ENCODE results near the gene P2RY8.

P2RY8 gene, protein sequence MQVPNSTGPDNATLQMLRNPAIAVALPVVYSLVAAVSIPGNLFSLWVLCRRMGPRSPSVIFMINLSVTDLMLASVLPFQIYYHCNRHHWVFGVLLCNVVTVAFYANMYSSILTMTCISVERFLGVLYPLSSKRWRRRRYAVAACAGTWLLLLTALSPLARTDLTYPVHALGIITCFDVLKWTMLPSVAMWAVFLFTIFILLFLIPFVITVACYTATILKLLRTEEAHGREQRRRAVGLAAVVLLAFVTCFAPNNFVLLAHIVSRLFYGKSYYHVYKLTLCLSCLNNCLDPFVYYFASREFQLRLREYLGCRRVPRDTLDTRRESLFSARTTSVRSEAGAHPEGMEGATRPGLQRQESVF

GRCh38 chrX:1537031-1537715, at the start of gene P2RY8:
P2RY8 (minus strand) TSS chrX:1537185; CDS start chrX:1466558, 70,627 bp downstream.
- H3K27ac ChIP-seq: no peak within 1 kb of the TSS
- no peak for DNase-seq (ENCODE audit: low spot score)
- TF ChIP-seq, protein P1, sequence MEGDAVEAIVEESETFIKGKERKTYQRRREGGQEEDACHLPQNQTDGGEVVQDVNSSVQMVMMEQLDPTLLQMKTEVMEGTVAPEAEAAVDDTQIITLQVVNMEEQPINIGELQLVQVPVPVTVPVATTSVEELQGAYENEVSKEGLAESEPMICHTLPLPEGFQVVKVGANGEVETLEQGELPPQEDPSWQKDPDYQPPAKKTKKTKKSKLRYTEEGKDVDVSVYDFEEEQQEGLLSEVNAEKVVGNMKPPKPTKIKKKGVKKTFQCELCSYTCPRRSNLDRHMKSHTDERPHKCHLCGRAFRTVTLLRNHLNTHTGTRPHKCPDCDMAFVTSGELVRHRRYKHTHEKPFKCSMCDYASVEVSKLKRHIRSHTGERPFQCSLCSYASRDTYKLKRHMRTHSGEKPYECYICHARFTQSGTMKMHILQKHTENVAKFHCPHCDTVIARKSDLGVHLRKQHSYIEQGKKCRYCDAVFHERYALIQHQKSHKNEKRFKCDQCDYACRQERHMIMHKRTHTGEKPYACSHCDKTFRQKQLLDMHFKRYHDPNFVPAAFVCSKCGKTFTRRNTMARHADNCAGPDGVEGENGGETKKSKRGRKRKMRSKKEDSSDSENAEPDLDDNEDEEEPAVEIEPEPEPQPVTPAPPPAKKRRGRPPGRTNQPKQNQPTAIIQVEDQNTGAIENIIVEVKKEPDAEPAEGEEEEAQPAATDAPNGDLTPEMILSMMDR (conservative IDR thresholded peaks at IDR 0.05; ENCODE audit: low read depth): no peak
- POLR2A ChIA-PET (ENCODE audit: low non-redundant PET): no interaction called here
- CTCF ChIA-PET: no interaction called here

DNA sequence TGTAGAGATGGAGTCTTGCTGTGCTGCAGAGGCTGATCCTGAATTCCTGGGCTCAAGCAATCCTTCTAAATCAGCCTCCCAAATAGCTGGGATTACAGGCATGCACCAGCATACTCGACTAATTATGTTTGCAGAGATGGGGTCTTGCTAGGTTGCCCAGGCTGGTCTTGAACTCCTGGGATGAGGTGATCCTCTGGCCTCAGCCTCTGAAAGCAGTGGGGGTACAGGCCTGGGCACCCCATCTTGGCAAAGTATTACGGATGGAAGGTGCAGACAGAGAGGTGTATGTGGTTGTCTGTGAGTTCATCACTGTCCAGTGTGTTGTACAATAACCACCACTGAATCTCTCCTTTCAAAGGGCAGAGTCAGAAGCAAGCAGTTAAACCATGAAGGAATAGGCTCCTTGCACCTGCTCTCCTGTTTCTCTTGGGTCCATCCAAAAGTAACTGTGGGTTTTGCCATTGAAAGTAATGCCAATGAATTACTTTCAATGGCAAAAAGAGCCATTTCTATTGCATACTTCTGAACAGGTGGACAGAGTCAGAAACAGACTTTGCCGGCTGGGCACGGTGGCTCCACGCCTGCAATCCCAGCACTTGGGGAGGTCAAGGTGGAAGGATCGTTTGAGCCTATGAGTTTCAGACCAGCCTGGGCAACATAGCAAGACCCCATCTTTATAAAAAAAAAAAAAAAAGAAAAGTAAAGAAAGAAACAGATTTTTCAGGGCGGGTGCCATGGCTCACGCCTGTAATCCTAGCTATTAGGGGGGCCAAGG, 47.4 kb upstream of the P2RY8 start:
- ChIA-PET POLR2A (ENCODE audit: low non-redundant PET) (no interaction called here), CTCF (no interaction called here)
- TF ChIP-seq, protein P1 (conservative IDR thresholded peaks at IDR 0.05; ENCODE audit: low read depth): no peak

GRCh38 chrX:1582686-1583437, 45.9 kb upstream of the P2RY8 start:
- DNase-seq (ENCODE audit: low spot score): peak; percentile 45
- TF ChIP-seq, protein P1 (conservative IDR thresholded peaks at IDR 0.05; ENCODE audit: low read depth): no peak
- no peak overlapping the region for H3K27ac ChIP-seq
- ChIA-PET POLR2A (ENCODE audit: low non-redundant PET) (no interaction called here), CTCF (no interaction called here)

More for the DNA sequence above, 47.4 kb upstream of the P2RY8 start:
- no peak overlapping the region for H3K27ac ChIP-seq
- DNase-seq (ENCODE audit: low spot score): no peak

GRCh38 chrX:1581132-1581531, 44.1 kb upstream of the P2RY8 start:
- TF ChIP-seq, protein P1 (conservative IDR thresholded peaks at IDR 0.05; ENCODE audit: low read depth): 0 out of 2 replicates have a peak, but pooled peaks have one; percentile 14
- DNase-seq (ENCODE audit: low spot score): peak; percentile 4
- CTCF ChIA-PET: no interaction called here
- H3K27ac ChIP-seq: no peak overlapping the region
- POLR2A ChIA-PET (ENCODE audit: low non-redundant PET): no interaction called here

DNA sequence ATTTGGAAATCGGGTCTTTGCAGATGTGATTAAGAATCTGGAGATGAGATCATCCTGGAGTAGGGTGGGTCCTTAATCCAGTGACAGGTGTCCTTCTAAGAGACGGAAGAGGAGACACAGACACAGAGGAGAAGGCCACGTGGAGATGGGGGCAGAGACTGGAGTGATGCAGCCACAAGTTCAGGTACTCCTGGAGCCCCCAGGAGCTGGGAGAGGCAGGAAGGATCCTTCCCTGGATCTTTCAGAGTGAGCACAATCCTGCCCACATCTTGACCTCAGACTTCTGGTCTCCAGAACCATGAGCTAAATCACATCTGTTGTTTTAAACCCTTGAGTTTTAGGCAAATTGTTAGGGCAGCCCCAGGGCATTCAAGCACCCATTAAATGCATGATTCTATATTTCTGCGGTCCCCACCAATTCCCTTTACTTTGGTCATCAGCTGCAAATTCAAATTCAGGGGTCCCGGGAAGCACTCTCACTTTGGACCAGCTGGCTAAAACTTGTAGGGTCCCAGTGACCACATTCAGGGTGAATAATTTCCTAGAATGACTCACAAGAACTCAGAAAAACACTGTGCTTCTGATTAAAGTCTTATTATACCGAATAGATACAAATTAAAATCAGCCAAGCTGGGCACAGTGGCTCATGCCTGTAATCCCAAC, 41.7 kb upstream of the P2RY8 start:
- TF ChIP-seq, protein P1 (conservative IDR thresholded peaks at IDR 0.05; ENCODE audit: low read depth): no peak
- H3K27ac ChIP-seq: no peak overlapping the region
- POLR2A ChIA-PET (ENCODE audit: low non-redundant PET): no interaction called here
- CTCF ChIA-PET: no interaction called here
- no peak for DNase-seq (ENCODE audit: low spot score)

Measured in RWPE1 (cell line).